Head of caudate nucleus (tissue), 42 donors: ENCODE data around the gene STPG2.

ENCODE experiments used
- DNase-seq, 42 donors: peaks; one replicate each; pipeline versions ENCODE4 v3.0.0 to v3.0.0-alpha.2; 2020 to 2021; ENCODE audit warnings: mixed read lengths in 7 of 42
- intact Hi-C: fragments of 100-400 bp; cut with DNase I; formaldehyde crosslinking; loops from one replicate; pipeline ENCODE4 v1.15.0; 2022

The STPG2 gene

DNA sequence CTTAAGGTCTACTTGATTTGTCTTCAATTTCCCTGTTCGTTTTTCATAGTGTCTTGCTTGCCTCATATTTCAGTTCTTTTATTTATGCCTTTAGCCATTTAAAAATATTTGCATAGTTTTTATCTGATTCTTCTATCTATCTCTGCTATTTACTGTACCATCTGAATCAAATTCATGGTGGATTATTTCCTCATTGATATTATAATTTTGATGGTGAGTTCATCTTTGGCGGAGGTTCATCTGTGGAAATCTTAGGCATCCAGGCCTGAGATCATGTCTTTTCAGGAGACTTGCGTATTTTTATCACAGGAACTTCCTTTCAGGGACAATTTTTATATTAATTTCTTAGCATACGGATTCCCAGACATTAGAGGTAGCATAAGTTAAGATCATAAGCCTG, 275.2 kb downstream of the STPG2 start:
- DNase-seq = no peak
- intact Hi-C loops = no loop called here

DNA sequence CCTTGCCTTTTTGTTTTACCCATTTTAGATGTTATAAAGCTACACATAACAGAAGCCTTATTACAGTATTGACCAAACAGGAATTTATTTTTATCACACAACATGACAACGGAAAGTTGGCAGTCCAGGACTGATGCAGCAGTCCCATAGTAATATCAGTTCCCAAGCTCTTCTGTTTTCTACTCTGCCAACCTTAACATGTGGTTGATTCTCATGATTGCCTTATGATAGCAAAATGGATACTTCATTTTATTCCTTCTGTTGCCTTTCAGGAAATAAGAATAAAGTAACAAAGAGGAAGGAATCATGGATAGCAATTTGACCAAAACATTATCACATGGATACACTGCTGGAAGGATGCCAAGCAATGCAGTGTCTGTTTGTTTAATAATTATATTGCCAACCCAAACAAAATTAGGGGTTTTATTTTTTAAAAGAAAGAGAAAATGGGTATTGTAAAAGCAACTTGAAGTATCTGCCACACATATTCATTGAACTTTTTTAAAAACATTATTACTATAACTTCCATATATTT, 275.7 kb downstream of the STPG2 start:
- DNase-seq = no peak
- intact Hi-C loops = no loop called here

- intact Hi-C loops = no loop called here
- no peak for DNase-seq
Observed at GRCh38 chr4:97866821-97867556, 276.3 kb downstream of the STPG2 start.

DNA sequence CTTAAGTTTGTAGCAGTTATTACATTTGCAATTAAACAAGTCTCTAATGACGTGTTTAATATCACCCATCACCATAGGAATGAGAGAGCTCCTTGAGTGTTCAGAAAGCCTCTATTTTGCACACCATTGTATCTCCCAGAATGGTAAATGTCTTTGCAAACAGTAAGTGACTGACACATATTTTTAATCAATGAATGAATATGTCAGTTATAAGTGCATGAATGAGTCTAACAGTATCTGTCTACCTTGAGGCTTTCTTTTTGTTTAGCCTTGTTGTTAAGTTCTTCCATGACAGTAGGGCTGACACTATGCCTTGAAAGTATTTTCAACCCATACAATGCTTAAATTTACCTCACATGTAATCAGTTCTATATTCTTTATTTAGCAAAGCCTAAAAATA, 292.2 kb downstream of the STPG2 start:
- no peak for DNase-seq
- intact Hi-C loops = no loop called here

DNA sequence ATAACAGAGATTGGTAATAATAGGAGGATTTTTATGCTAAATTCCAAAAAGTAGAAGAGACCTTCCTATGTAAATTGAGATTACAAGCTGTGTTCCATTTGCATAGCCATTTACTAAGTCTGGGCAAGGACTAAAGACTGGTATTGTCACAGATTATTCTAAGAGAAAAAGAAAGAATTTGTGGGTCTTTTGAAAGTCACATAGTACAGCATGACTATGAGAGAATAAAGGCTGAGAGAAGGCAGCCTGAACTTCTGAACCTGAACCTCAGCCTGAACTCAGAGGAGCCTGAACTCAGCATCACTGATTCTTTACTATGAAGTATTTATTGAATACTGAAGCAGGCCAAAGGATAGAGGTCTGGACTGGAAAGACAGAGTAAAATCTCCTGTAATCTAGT, 297.5 kb downstream of the STPG2 start:
- no peak for DNase-seq
- intact Hi-C loops = no loop called here

- DNase-seq = no peak
- intact Hi-C loops = no loop called here
Observed at GRCh38 chr4:97841512-97841911, 301.8 kb downstream of the STPG2 start.

DNA sequence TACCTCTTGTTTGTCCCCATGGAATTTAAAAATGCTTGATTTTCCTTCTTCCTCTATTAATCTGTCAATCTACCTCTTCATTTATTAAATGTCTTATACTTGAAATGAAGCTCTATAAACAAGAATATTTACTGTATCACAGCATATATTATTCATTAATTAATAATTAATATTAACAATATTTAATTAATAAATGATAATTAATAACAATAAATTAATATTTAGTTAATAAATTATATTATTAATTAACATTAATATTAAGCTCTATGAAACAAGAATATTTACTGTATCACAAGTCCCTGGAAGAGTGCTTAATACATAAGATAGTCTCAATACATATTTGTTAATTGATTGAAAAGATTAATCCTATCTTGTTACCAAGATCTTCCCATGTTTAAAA, 306.6 kb downstream of the STPG2 start:
- DNase-seq = no peak
- intact Hi-C loops = no loop called here

DNA sequence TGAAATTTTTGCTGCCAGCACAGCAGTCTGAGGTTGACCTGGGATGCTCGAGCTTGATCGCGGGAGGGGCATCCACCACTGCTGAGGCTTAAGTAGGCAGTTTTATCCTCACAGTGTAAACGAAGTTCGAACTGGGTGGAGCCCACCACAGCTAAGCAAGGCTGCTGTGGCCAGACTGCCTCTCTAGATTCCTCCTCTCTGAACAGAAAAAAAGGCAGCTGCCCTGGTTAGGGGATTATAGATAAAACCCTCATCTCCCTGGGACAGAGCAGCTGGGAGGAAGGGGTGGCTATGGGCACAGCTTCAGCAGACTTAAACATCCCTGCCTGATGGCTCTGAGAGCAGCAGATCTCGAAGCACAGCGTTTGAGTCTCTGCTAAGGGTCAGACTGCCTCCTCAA, 314.6 kb downstream of the STPG2 start:
- DNase-seq = no peak
- intact Hi-C loops = no loop called here

GRCh38 chr4:97819294-97819693, 324.0 kb downstream of the STPG2 start:
- no peak for DNase-seq
- intact Hi-C loops = no loop called here

DNA sequence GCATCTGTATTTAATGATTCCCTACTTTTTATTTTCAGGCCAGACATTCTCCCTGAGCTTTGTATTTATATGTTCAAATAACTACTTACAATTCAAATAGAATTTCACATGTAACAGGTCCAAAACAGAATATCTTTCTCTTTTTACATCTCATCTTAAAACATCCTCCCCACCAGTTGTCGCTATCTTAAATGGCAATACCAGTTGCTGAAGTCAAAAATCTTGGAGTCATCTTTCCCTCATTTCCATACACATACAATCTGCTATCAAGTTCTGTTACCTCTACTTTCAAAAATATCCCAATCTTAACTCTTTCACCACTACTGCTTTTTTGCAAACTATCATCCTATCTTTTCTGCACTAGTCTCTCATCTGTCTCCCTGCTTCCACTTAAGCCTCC, 330.5 kb downstream of the STPG2 start:
- intact Hi-C loops = no loop called here
- DNase-seq = no peak

GRCh38 chr4:97786306-97786920, 356.9 kb downstream of the STPG2 start:
- no peak for DNase-seq
- intact Hi-C loops = no loop called here

DNA sequence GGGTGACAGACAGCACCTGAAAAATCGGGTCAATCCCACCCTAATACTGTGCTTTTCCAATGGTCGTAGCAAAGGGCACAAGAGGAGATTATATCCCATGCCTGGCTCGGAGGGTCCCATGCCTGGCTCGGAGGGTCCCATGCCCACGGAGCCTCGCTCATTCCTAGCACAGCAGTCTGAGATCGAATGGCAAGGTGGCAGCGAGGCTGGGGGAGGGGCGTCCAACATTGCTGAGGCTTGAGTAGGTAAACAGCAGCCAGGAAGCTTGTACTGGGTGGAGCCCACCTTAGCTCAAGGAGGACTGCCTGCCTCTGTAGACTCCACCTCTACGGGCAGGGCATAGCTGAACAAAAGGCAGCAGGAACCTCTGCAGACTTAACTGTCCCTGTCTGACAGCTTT, 365.1 kb downstream of the STPG2 start:
- DNase-seq = no peak
- intact Hi-C loops = no loop called here

GRCh38 chr4:97774347-97774989, 368.8 kb downstream of the STPG2 start:
- intact Hi-C loops = no loop called here
- no peak for DNase-seq

DNA sequence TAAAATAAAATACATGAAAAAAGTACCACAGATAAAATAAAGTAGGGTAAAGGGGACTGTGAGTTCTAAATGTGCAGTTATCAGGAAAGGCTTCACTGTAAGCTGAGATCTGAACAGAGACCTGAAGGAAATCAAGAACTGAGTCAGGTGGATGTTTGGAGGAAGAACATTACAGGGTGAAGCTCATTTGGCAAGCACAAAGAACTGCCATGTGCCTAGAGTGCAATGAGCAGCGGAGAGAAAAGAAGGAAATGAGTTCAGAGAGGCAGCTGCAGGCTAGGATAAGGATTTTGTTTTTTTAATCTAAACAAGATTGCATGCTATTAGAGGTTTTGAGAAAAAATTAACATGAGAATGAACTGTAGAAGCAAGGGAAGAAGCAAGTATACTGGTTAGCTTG, 373.1 kb downstream of the STPG2 start:
- DNase-seq = no peak
- intact Hi-C loops = no loop called here

GRCh38 chr4:97762115-97762512, 381.2 kb downstream of the STPG2 start:
- intact Hi-C loops = no loop called here
- DNase-seq = no peak

GRCh38 chr4:97761445-97762114, 381.7 kb downstream of the STPG2 start:
- intact Hi-C loops = no loop called here
- DNase-seq = no peak

- no peak for DNase-seq
- intact Hi-C loops = no loop called here
Observed at GRCh38 chr4:97759785-97760184, 383.5 kb downstream of the STPG2 start.

DNA sequence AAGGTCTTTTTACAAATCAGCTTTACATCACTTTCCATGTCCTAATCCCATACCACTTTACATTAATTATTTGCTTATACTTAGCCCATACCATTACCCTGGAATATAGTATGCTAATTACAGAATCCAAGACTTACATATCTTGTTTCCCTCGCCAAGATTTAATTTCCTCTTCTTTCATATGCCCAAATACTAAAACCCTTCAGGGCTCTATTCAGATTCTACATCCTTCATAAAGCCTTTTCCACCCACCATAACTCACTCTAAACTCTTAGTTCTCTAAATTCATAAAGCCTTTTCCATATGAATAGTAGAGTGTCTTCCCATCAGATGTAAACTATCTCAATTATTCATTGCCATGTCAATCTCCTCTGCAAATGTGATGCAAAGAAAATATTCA, 390.7 kb downstream of the STPG2 start:
- intact Hi-C loops = no loop called here
- DNase-seq = no peak

DNA sequence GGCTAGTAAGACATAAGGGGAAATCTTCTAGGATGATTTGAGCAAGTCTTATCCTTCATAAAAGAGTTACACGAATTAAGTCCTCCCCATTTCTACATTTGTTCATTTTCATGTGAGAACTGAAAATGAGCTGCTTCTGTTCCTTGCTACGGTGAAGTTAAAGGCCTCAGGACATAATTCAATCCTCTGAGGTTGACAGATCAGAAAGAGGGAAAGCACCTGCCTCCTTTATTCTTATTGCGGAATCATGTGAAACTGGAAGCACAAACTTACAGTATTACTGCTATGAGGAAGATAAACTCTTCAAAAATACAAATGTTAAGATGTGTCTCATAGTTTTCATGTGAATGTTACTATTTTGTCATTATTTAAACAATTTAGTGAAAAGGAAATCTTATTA, 395.3 kb downstream of the STPG2 start:
- intact Hi-C loops = no loop called here
- DNase-seq = no peak

GRCh38 chr4:97720869-97721432, 422.3 kb downstream of the STPG2 start:
- DNase-seq = peak in 15 of 42 donors; percentile 1 to 59 (median 22)
- intact Hi-C loops = no loop called here
